Hematopoietic multipotent progenitor cell (in vitro differentiated cells): ENCODE measurements around the gene PEPD. TPM values are rescaled to one million over a fixed set of nuclear protein-coding genes. Genes with fewer than 3 reads are reported as not detected.

Experiments used
- DNase-seq, 3 donors: peaks; one replicate each; pipeline ENCODE4 v3.0.0-alpha.2; 2011 to 2015; ENCODE audit warnings: low read depth in 2 of 3, low spot score in 2 of 3
- total RNA-seq: library from RNA; depleted of rRNA; stranded (reverse); fragments of >200 nt; gene quantifications from one replicate; pipeline ENCODE4 v1.2.3, GENCODE V29; 2012

Gene PEPD
- total RNA-seq, 1 donor = 41.7 TPM

DNA sequence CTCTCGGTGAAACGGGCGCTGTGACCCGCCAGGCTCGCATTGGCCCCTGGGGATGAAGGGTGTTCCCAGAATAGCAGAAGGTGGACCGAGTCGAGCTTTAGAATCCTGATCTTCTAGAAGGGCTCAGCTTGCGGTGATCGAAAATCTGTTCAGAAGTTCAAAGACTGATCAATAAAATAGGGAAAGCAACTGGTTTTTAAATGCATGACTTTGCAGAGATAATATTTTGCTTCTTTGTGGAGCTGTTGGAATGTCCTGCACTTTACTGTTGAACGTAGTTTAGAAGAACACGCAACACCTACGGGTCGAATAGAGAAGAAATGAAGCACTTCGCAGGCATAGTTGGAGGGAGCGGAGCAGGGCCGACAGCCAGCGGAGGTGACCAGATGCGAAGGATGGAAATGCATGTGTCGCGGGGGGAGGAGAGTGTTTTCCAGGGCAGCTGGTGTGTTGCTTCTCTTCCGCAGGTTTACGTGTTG is 147.3 kb downstream of the PEPD start:
- no peak for DNase-seq

DNA sequence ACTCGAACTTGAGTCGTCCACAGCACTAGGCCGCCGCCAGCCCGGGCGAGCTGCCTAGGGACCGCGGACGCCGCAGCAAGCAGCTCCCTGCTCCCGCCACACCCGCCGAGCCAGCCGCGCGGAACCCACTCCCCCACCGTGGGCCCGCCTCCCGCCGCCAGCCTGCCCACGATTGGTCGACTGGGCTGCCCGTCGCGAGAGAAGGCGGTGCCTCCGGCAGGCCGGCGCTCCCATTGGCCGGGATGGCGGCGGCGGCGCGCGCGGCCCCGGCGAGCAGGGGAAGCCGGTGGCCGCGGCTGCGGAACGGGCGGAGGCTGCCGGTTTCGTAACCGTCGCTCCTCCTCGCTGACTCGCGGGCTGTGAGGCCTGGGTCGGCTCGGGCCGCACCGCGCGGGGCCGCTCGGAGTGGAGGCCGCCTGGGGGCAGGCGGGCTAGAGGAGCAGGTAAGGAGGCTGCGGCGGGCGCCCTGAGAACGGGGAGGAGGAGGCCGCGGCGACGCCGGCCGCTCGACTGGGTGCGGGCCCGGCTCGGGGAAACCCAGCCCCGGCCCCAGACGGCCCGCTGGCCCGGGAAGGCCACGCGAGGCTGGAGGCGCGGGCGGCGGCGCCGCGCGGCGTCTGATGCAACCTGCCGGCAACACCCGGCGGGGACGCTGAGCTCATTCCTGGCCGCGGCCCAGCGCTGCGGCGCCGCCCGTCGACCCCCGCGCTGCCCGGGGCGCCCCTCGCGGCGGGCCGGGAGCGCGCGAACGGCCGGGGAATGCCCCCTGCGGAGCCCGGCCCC is 147.9 kb downstream of the PEPD start, which contains the start of gene CEBPG:
Gene CEBPG, plus strand, starts transcription at position 257 of the 783 bp plus-strand sequence. CDS start 5,531 bp downstream, outside the sequence.
- peak; percentile 83 to 93 (median 91) for DNase-seq

DNA sequence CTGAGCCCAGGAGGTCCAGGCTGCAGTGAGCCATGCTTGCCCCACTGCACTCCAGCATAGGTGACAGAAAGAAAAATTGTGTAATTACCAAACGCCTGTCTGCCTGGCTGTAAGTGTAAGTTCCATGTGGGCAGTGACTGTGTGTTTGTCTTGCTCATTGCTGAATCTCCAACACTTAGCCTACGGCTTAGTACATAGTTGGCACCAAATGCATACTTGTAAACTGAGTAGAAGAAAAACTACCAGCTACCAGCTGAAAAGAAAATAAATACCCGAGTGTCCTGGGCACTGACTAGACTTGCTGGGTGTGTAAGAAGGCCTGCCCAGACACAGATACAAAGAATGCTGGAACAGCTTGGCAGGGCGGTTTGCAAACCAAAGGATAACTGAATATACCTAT is 150.8 kb downstream of the PEPD start:
- no peak for DNase-seq

DNA sequence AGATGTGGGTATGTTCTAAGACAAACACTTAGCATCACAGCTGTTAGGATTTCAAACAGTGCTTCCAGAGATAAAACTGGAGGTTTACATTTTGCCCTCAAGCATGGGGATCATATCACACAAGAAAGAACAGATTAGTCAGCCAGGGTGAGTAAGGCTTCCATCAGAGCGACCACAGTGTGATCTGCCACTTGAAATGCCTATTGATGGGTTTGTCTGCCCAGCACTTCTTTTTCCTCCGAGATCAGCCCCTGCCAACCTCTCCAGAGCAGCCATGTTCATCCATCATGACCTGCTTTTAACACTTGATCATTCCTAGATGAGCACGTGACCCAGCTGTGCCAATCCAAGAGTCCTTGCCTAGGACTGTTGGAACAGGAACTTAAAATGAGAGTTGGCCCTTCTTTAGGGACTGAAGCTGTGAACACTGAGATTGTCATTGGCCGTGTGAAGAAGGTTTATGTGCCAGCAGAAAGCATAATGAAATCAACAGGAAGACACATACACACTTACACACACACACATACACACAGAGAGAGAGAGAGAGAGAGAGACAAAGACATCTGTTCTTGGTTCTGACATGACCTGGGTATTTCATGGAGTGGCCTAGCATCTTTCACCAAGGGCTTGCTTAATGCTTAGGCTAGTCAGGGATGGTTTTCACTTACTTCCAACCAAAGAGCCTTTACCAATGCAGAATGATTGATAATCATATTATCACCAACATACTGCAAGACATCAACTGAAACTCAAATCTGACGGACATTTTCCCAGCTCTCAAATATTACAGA is 153.3 kb downstream of the PEPD start:
- DNase-seq = no peak

DNA sequence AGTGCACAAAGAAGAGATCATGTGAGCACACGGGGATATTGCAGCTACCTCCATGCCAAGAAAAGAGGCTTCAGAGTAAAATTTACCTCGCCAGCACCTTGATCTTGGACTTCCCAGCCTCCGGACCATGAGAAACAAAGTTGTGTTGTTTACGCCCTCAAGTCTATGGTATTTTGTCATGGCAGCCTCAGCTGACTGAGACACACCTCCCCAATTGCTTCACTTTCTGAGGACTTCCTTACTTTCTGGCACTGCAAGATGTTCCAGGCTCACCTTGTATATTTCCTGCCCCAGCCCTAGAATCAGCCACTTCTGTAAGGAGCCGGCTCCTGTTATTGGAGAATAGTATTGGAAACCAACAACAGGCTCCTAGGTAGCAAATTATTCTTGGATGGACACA is 154.7 kb downstream of the PEPD start:
- no peak for DNase-seq

DNA sequence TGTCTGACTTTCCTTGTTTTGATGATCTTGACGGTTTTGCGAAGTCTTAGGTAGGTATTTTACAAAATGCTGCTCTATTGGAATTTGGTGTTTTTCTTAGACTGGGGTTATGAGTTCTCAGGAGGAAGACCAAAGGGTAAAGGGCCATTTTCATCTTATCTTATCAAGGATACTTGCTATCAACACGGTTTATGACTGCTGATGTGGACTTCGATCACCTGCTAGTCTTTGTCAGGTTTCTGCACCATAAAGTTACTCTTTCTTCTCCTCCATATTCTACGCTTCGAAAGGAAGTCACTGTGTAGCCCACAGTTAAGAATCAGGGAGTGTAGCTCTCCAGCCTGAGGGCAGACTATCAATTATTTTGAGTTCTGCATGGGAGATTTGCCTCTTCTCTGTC is 155.5 kb downstream of the PEPD start:
- no peak for DNase-seq

DNA sequence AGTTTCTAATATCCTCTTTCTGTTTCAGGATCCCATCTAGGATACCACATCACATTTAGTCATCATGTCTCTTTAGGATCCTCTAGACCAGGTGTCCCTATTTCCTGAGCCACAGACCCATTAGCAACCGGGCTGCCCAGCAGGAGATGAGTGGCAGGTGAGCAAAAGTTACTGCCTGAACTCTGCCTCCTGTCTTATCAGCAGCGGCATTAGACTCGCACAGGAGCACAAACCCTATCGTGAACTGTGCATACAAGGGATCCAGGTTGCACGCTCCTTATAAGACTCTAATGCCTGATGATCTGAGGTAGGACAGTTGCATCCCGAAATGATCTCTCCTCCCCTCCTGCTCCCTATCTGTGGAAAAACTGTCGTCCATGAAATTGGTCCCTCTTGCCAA is 155.9 kb downstream of the PEPD start:
- DNase-seq = no peak

DNA sequence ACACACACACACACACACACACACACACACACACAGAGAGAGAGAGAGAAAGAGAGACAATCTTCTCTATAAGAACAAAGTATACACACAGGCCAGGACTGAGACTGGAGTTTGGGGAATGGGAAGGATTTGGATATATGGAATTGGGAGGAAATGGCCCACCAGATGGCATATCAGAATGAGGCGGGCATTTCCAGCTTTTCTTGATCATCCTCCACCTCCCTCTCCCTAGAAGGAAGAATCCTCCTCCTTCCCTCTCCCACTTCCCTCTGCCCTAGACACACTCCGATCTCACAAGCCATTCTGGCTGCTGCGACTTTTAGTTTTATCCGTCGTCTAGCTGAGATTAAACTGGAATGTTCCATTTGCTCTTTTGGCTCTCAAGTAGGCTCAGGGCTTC is 158.1 kb downstream of the PEPD start:
- no peak for DNase-seq

DNA sequence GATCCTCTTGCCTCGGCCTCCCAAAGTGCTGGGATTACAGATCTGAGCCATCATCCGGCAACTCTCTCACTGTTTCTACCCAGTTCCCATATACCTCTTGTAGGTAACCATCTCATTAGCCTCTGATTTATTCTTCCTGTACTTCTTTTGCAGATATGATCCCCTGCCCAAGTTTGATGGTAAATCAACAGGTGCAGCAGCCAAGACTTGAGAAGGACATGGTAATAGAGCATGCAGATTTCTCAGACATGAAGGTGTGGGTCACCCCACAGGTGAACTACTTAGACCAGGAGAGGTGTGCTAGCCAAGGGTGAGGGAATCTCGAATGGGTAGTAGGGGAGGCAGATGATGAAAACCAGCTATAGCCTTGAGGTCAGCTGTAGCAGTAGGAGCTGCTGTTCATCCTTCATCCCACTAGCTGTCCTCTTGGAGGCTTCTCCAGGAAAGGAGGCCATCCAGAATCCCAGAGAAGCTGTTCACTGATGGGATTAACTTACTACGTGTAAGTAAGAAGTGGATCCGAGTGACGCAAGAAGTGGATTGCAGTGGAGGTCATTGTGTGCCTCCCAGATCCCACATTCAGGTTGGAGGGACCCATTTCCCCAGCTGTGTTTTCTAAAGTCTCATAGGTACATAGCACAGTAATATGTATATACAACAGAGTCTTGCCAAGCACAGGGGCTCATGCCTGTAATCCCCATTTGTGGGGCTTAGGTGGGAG is 158.9 kb downstream of the PEPD start:
- no peak for DNase-seq

DNA sequence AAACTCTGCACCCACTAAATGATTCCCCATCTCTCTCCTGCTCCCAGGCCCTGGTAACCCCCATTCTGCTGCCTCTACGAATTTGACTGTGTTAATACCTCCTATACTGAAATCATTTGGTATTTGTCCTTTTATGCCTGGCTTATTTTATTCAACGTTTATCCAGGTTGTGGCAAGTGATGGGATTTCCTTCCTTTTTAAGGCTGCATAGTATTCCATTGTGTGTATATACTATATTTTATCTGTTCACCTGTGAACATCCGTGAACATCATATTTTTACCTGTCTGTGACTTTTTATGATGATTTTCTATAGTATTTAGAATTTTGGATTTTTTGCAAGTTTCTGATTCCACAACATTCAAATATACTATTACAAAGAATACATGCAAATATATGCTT is 162.0 kb downstream of the PEPD start:
- no peak for DNase-seq

DNA sequence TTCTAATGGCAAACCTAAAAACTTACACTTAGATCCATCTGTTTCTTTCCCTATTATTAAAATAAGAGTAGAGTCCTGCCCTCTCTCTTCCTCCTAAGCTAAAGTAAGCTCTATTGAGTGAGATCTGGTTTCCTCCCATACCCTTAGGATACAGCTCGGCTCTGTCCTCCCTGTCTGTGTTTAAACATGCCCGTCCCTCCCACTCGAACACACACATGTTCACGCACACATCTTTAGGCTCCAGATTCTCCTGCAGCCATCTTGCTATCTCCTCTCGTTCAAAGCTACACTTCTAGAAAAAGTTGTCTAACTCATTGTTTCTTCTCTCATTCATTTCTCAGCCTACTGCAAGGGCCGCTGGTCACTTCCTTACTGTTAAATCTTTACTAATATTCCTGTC is 163.2 kb downstream of the PEPD start:
- no peak for DNase-seq

DNA sequence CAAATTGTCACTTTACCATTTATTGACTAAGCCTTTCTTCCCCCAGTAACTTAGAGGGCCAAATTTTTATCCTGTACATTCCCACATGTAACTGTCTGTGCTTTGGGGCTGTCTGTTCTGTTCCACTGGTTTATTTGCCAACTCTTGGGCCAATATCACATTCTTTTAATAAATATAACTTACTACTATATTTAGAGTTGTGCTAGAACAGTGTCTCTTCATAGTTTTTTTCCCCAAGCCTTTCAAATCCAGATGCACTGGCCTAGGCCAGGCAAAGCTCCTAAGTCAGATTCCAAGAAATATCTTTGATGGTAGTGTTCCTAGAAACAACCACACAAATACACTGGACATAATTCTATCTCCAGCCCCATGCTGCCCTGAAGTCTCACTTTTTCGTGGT is 164.0 kb downstream of the PEPD start:
- DNase-seq = no peak

DNA sequence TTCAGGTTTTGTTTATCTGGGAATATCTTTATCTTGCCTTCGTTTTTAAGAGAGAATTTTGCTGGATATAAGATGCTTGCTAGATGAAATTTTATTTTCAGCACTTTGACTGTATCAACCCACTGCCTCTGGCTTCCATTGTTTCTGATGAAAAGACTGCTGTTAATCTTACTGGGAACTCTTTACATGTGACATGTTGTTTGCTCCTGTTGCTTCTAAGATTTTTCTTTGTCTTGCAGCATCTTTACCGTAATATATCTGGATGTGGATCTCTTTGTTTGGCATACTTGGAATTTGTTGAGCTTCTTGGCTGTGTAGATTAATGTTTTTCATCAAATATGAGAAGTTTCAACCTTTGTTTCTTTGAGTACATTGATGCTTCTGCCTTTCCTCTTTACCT is 166.1 kb downstream of the PEPD start:
- DNase-seq = no peak

DNA sequence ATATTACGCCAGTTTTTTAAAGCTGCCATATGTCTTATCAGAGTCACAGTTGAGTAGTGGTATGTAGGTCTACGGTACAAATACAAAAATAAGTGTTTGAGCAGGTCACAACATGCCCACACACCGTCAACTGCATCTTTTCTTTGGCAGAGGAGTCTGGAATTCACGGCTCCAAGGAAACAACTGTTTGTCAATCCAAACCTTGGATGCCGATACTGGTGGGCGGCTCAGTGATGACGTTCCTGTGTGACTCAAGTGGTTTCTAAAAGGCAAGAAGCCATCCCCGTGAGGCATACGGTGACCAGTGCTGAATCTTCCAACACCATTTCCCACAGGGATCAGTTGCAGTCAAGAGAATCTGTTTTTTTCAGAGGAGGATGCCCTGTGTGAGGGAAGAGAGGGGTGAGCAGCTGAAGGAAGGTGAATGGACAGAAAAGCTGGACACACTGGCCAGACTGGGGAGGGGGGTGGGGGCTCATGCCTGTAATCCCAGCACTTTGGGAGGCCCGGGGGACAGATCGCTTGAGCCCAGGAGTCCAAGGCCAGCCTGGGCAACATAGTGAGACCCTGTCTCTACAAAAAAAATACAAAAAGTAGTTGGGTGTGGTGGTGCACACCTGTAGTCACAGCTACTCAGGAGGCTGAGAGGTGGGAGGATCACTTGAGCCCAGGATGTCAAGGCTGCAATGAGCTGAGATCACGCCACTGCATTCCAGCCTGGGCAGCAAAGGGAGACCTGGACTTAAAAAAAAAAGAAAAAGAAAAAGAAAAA is 170.9 kb downstream of the PEPD start:
- DNase-seq = no peak

DNA sequence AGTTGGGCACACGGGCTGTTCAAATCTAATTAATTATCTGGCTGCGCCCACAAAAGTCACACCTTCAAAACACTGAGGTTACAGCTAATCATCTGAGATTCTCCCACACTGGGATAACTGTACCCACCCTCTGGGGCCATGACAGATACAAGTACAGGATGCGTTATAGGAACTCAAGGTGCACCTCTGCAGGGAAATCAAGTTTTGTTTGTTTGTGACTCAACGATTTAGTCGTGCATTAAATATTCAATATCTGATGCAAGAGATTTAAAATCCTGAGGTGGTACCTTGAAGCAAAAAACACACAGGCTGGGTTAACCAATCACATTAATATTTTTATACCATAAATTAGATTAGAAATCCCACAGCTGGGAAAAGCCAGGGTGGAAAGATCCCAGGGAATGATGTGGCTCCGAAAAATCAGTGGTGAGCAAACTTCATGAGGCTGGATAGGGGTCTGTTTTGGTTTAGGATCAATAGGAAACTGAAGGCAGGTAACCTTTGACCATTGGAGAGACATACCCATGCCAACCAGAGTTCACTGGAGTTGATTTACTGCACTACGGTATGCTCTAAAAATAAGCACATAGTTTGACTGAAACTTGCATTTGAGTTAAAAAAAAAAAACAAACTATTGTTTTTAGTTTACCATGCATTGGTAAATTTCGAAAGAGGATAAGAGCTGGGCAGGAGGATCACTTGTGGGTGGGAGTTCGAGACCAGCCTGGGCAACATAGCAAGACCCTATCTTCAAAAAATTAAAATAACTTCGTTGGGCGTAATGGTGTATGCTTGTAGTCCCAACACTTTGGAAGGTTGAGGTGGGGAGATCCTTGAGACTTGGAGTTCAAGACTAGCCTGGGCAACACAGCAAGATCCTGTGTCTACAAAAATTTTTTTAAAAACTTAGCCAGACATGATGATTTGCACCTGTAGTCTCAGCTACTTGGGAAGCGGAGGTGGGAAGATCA is 172.0 kb downstream of the PEPD start:
- no peak for DNase-seq

DNA sequence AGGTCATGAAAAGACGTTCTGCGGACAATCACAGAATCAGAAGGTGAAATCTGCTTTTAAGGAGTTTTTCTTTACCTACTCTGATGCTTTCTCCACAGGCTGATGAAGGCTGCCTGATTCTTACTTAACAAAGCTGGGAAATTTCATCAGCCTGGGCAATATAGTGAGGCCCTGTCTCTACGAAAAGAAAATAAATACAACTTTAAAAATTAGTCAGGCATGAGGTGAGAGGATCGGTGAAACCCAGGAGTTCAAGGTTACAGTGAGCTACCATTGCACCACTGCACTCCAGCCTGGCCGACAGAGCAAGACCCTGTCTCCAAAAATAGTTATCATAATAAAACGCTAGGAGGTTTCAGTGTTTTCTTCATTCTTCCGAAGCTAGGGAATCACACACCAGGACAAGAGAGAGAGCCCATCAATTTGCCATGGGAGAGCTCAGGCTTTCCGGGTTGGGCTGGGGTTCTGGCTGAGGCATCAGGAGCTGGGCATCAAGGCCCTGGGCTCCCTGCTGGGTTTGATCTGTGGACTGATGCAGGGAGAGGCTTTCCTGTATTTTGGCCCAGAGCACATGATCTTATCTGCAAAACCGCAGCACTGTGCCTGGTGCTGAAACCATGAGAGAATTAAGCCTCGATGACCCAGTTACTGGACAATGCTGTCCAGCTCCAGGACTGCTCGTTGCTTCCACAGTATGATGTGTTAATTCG is 173.1 kb downstream of the PEPD start:
- no peak for DNase-seq

DNA sequence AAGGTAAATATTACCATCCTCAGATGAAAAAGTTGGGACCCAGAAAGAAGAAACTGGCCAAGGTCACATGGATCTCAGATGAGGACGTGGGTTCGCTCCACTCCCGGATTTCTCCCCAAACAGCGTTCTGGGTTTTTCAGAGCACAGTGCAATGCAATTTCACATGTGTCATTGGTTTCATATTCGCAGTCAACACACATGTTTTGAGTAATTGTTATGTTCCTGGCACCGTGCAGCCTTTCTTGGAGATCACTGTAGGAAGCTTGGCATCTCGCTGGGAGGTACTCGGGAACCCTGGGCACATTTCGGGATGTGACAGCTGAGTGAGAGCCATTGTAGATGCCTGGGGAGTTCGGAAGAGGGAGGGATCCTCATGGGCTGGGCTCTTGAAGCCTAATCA is 174.3 kb downstream of the PEPD start:
- no peak for DNase-seq

DNA sequence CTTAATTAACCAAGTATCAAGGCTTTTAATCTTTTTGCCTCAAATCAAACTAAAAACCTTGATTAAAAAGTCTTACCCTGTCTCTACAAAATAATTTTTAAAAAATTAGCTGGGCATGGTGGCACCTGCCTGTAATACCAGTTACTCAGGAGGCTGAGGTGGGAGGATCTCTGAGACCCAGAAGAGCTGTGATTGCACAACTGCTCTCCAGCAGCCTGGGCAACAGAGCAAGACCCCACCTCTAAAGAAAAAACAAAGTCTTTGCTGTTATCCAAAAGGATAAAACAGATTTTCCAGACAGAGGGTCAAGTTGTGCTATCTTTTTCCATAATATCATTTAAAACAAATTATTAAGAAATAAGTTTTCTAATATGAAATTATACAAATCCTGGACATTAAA is 174.9 kb downstream of the PEPD start:
- no peak for DNase-seq

DNA sequence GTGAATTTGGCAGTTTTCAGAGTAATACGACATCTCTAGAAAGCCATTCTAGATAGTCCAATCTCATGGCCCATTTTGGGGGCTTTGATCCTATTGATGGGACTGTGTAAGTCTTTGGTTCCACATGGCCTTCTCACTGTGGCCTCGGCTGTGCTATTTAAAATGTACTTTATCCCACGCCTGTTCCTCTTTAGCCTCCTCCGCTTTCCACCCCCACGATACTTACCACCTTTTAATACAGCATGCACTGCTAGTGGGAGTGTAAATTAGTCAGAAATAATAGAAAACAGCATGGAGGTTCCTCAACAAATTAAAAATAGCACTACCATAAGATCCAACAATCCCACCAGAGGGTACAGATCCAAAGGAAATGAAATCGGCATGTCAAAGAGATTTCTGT is 176.4 kb downstream of the PEPD start:
- no peak for DNase-seq
